GM13976 (cell line): ENCODE data around the gene MBTPS1.

Experiments
- DNase-seq: peaks from one replicate; pipeline ENCODE4 v3.0.0; 2012; ENCODE audit warnings: low spot score
- in situ Hi-C: fragments of 300-500 bp; cut with MboI; formaldehyde crosslinking; loops from one replicate; pipeline ENCODE4 v1.12.0; 2022; ENCODE audit warnings: low sequenced_read_pairs, mixed read lengths, inconsistent platforms; ENCODE audit not compliant: unreplicated experiment
- TF ChIP-seq, protein P1 (sequence below): IDR thresholded peaks from 2 replicates; pipeline ENCODE4 v1.5.1; 2012; ENCODE audit warnings: borderline replicate concordance, mild to moderate bottlenecking; ENCODE audit not compliant: insufficient read depth; ENCODE audit errors: extremely low read depth, missing control alignments, control extremely low read depth

The MBTPS1 gene

DNA sequence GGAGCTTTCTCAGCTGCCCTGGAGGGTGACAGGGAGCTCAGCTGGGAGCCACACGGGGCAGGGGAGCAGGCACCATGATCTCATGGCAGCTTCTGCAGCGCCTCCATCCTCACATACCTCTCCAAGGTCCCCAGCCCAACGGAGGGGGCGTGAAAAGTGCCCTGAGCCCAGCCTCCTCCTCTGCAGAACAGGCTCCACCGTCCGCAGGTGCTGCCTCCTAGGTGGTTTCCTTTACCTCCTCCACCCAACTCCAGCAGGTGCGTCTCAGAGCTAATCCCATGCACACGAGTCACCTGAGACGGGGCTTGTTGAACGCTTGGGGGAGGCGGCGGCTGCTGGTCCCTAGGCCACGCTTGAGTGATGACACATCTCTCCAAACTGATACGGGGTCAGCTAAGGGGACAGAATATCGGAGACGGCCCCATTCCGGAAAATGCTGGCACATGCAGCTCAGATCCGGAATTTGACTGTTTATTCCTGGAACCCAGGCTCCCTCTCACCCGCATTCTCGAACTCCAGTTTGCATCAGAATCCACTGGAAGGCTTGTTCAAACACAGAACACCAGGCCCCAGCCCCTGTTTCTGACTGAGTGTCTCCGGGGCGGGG lies 73.8 kb downstream of the MBTPS1 start:
- TF ChIP-seq, protein P1, sequence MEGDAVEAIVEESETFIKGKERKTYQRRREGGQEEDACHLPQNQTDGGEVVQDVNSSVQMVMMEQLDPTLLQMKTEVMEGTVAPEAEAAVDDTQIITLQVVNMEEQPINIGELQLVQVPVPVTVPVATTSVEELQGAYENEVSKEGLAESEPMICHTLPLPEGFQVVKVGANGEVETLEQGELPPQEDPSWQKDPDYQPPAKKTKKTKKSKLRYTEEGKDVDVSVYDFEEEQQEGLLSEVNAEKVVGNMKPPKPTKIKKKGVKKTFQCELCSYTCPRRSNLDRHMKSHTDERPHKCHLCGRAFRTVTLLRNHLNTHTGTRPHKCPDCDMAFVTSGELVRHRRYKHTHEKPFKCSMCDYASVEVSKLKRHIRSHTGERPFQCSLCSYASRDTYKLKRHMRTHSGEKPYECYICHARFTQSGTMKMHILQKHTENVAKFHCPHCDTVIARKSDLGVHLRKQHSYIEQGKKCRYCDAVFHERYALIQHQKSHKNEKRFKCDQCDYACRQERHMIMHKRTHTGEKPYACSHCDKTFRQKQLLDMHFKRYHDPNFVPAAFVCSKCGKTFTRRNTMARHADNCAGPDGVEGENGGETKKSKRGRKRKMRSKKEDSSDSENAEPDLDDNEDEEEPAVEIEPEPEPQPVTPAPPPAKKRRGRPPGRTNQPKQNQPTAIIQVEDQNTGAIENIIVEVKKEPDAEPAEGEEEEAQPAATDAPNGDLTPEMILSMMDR: no peak
- in situ Hi-C loops: no loop called here
- no peak for DNase-seq

DNA sequence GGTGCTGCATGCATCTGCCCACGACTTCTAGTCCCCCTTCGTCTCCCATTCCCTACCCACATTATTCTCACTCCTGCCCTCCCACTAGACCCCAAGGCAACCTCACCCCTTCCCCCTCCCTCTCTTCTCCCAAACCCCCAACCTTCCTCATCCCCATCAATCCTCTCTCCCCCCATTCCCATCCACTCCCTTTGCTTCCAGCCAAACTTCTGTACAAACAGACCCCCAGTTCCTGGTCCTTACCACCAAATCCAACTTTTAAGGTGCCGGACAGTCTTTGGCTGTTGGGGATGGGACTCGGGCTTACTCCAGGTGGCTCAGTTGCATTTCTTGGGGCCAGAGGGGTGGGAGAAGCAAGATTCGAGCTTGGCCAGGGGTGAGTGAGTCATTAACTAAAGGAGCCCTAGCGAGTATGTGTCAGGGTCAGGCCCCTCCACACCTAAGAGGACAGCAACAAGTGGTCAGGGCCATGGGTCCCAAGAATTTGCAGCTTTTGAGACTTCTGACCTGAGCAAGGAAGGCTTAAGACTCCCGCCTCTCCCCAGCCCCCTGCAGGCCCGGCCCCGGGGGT lies 74.3 kb downstream of the MBTPS1 start, which contains the start of gene SLC38A8:
Gene SLC38A8, minus strand, starts transcription at position 488 of the 571 bp plus-strand sequence. CDS start 638 bp downstream, outside the sequence.
- TF ChIP-seq, protein P1: no peak
- in situ Hi-C loops: no loop called here
- no peak for DNase-seq

- in situ Hi-C loops: no loop called here
- TF ChIP-seq, protein P1: no peak
Measured at GRCh38 chr16:84041881-84042280, 74.9 kb downstream of the MBTPS1 start.

GRCh38 chr16:84040823-84041820 lies 75.6 kb downstream of the MBTPS1 start:
- no peak for DNase-seq
- TF ChIP-seq, protein P1: no peak
- in situ Hi-C loops: no loop called here

More at GRCh38 chr16:84041881-84042280, 74.9 kb downstream of the MBTPS1 start:
- no peak for DNase-seq

DNA sequence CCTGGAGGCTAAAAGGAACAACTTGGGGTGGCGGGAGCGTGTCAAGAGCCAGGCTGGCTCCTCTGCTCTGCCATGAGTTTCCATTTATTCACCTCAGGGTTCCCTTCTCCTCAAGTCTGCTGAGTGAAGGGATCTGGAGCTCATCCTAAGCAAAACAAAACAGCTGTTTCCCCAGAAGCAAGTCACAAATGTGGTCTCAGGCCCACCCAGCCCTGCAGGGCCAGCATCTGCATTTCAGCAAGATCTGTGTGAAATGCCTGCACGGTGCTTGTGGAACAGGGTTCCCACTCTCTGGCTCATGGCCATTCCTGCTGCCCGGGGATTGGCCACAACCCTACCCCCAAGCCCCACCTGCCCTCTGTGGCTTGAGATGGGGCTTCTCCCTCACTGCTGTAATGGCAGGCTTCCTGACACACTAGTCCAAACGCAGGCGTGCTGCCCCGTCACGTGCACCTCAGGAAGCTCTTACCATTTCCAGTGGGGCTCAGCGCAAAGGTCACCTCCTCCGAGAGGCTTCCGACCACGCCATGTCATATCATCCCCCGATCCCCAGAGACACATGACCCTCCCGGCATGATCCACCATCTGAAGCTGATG lies 76.4 kb downstream of the MBTPS1 start:
- in situ Hi-C loops: no loop called here
- TF ChIP-seq, protein P1: no peak
- DNase-seq: no peak

DNA sequence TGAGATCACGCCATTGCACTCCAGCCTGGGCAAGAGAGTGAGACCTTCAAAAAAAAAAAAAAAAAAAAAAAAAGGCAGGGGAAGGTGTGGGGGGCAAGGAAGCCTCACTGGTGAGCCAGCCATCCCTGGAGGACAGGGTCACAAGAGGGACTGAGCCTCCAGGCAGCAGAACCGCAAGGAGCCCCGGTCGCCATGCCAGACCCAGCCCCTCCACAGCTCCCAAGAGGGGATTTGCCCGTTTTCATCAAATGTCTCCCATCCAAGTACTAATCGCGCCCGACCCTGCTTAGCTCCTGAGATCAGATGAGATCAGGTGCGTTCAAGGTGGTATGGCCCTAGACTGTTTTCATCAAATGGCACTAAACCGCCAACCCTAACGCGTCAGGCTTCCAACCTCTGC lies 77.0 kb downstream of the MBTPS1 start:
- TF ChIP-seq, protein P1: no peak
- in situ Hi-C loops: no loop called here
- DNase-seq: no peak
